Stimulated activated CD4-positive, alpha-beta T cell treated with anti-CD3 and anti-CD28 coated beads, Interleukin-15, amount 100 ng/mL, for 48 hours (primary cell): Measurements from ENCODE around the gene SETD5.

ENCODE experiments used
- DNase-seq, 2 donors: peaks; one replicate each; pipeline ENCODE4 v3.0.0-alpha.2; 2020; ENCODE audit warnings: low read depth in 2 of 2

Gene SETD5

GRCh38 chr3:9388562-9389272 lies 8.7 kb upstream of the SETD5 start:
- no peak for DNase-seq

- no peak for DNase-seq
These were observed 7.0 kb upstream of the SETD5 start for GRCh38 chr3:9390265-9390888.

- no peak for DNase-seq
These were observed 5.4 kb upstream of the SETD5 start for GRCh38 chr3:9392041-9392440.

- no peak for DNase-seq
These were observed 1.7 kb upstream of the SETD5 start for GRCh38 chr3:9395570-9396300.

- peak; percentile 70 to 80 for DNase-seq
These were observed 1.1 kb upstream of the SETD5 start for GRCh38 chr3:9396301-9396631.

- DNase-seq = peak; percentile 95
These were observed 633 bp upstream of the SETD5 start for GRCh38 chr3:9396632-9397331.

GRCh38 chr3:9397906-9398699 lies 688 bp downstream of the SETD5 start:
- DNase-seq = no peak

GRCh38 chr3:9398700-9399336 lies 1.4 kb downstream of the SETD5 start:
- no peak for DNase-seq

GRCh38 chr3:9399337-9399703 lies 1.9 kb downstream of the SETD5 start:
- no peak for DNase-seq

- no peak for DNase-seq
These were observed 2.3 kb downstream of the SETD5 start for GRCh38 chr3:9399746-9400145.

- DNase-seq = no peak
These were observed 3.2 kb downstream of the SETD5 start for GRCh38 chr3:9400616-9401015.

GRCh38 chr3:9401986-9402385 lies 4.6 kb downstream of the SETD5 start:
- no peak for DNase-seq

- no peak for DNase-seq
These were observed 5.2 kb downstream of the SETD5 start for GRCh38 chr3:9402410-9403228.

- no peak for DNase-seq
These were observed 6.0 kb downstream of the SETD5 start for GRCh38 chr3:9403463-9403862.

- DNase-seq = no peak
These were observed 7.3 kb downstream of the SETD5 start for GRCh38 chr3:9404680-9405079.

- no peak for DNase-seq
These were observed 8.3 kb downstream of the SETD5 start for GRCh38 chr3:9405756-9406155.

GRCh38 chr3:9406856-9407626 lies 9.6 kb downstream of the SETD5 start:
- DNase-seq = no peak

GRCh38 chr3:9408061-9408460 lies 10.6 kb downstream of the SETD5 start:
- DNase-seq = no peak

GRCh38 chr3:9408546-9408945 lies 11.1 kb downstream of the SETD5 start:
- DNase-seq = no peak
